Measurements from ENCODE around the gene ADH1C.
"Not testable (repeated sequence)": the region's sequence is repeated elsewhere in the genome, so short reads cannot be mapped to it uniquely, and the experiment has no call there.

Gene ADH1C

DNA sequence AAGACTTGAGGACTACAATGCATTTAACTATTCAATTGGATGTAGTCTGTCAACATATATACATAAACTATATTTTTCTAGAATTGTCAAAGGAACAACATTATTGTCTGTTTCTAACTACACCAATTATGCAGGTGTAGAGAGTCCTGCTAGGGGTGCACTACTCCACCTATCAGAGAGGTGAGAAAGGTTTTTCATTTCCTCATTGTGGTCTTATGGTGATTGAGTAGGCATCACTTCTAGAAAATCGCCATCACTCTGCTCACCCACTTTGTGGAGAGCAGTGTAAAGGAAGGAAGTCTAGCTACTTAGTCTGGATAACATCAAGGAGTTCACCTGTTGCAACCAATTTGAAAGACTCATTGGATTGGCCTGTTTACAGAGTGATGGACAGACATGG lies 4.4 kb upstream of the ADH1C start:
- no peak for DNase-seq

DNA sequence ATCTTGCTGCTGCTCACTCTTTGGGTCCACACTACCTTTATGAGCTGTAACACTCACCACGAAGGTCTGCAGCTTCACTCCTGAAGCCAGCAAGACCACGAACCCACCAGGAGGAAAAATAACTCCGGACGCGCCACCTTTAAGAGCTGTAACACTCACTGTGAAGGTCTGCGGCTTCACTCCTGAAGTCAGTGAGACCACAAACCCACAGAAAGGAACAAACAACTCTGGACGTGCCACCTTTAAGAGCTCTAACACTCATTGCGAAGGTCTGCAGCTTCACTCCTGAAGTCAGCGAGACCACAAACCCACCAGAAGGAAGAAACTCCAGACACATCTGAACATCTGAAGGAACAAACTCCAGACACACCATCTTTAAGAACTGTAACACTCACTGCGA lies 3.6 kb upstream of the ADH1C start:
- not testable (repeated sequence) for DNase-seq

DNA sequence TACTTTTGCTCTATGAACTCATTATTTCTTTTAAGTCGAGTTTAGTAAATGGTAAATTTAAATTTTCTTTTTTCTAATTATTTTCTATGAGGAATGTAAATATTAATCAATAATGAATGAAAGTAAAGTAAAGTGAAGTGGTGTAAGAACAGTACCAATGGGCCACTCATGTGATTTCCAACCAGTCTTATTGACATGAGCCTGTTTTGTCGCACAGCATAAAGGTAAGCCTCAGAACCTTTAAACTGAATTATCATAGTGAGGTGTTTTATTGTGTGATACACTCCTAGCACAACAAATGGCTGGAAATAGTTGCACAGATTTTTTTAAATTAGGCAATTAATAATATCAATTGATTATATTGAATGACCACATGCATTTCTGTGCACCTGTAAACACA lies 1.1 kb downstream of the ADH1C start:
- no peak for DNase-seq

DNA sequence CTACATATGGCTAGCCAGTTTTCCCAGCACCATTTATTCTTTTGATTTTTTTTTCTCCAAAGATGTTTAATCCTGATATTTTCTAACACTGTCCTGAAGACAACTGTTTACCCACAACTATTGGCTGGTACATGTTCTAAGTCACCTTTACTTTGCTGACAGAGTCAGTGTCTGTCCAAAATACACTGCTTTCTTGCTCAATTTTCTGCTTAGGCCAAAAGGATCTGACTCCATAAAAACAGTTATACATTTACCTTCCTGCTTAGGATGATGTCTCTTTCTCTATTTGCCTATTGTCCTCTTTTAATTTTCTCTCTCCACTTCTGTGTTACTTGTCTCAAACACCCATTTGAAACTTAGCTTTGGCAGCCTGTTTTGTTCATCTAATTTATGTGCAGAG lies 3.2 kb downstream of the ADH1C start:
- DNase-seq = no peak

DNA sequence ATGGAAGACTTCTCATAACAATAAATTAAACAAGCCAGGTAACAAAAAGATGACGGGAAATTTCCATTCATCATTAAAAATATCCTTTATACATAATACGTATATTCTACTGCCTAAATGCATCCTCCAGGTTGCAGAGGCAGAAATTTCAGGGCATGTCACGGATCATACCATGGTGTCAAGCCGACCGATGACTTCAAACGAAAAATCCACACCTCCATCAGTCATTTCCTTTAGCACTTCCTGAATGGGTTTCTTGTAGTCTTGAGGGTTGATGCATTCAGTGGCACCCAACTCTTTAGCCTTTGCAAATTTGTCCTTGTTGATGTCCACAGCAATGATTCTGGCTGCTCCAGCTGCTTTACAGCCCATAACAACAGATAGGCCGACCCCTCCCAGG lies 9.9 kb downstream of the ADH1C start:
- DNase-seq = not testable (repeated sequence)

DNA sequence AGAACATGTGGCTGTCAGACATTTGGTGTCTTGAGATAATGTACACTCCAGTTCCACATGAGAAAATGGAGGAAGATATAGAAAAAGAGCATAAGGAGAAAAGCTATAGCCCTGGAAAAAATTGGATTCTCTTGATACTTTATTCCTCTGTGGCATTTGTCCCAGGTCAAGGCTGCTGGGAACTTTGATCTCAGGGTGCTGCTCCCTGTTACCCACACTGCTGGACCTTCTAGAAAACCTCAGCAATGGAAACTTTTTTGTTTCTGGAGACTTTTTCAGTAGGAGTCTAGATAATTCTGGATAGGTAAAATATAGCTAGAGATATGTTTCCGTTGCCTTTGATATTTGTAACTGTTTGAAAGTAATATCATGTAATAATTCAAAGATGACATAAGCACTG lies 11.1 kb downstream of the ADH1C start:
- DNase-seq = no peak

DNA sequence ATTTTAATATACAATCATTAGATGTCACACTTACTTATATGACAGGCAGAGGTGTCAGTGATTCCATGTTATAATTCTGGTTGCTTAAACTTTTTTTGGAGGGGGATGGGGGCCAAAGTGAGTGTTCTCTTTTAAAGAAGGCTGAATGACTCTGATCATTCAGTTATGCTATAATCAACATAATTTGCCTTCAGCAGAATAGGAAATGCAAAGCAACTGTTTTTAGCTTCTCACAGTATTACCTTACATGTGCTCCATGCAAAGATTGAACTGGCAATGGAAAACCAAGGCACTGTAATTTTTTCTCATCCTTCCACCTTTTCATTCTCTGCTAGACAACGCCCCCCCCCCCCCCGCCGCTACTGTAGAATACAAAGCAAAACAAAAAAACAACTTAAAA lies 13.4 kb downstream of the ADH1C start:
- no peak for DNase-seq

DNA sequence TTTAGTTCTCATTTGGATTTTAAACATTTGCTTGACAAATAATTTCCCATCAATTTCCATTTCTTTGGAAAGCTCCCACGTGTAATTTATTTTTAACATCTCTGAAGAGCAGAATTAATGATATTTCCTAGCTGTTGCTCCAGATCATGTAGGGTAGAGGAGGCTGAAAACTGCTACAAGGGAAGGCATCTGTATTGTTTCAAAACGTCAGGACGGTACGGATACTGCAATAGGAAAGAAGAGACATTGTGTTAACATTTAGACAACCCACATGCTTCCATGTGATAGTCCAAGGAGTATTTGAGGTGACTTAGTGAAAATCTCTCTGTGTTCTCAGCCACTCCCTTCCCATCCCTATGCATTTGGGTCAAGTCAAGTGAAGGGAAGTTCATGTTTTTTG lies 16.0 kb downstream of the ADH1C start:
- no peak for DNase-seq

DNA sequence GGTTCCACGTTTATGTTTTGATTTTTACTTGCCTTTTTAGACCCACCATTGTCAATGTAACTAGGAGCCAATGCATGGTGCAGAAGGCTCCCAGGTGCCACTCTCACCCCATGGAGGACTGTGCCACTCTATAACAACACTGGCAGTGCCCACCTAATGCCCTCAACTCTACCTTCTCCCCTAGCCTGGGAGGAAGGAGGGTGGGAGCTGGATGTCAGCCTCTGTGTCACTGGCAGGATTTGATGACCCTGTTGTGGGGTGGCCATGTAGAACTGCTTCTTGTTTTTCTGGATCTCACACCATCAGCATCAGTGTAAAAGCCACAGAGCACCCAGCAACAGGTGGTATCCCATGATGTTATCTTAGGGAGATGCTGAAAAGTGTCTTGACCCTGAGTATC lies 17.7 kb downstream of the ADH1C start:
- no peak for DNase-seq

DNA sequence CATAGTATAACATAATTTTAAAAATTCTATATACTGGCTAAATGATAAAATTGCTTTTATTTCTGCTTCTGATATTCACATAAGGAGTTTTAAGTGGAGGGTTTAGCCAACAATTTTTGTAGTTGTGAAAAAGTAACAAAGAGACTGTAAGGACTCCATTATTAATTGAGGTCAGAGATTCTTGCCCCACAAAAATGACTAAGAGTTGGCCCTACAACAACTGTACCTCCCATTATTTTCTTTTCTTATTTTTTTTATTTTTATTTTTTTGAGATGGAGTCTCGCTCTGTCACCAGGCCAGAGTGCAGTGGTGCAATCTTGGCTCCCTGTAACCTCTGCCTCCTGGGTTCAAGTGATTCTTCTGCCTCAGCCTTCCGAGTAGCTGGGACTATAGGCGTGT lies 21.9 kb downstream of the ADH1C start:
- DNase-seq = no peak

DNA sequence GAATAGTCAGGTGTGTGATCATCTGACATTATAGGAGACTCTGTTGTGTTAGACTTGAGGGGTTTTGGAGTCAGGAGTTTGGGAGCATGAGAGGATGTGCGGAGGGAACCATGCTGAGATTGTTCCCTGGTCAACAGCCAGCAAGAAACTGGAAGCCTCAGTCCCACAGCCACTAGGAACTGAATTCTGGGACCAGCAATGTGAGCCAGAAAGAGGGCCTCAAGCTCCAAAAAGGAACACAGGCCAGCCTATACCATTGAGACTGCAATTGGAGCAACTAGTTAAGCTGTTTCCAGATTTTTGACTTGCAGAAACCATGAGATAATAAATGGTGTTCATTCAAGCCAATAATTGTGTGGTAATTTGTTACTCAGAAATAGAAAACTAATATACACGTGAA lies 22.7 kb downstream of the ADH1C start:
- DNase-seq = no peak

DNA sequence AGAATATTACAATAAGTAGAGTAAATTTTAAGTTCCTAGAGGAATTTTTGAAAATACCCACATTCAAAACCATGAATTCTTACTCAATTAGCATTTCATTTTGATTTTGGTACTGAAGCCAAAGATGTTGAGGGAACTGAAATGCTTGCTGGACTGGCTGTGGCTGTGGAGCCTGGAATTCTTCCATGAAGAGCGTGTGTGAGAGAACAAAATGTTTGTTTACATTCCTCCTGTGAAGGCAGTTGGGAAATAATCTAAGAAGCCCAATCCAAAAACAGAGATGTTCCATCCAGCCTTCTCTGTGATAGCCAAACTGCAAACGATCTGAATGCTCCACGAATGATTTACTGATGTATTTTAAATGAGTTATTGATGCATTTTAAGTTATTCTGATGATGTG lies 27.6 kb downstream of the ADH1C start:
- peak; percentile 63 for DNase-seq

DNA sequence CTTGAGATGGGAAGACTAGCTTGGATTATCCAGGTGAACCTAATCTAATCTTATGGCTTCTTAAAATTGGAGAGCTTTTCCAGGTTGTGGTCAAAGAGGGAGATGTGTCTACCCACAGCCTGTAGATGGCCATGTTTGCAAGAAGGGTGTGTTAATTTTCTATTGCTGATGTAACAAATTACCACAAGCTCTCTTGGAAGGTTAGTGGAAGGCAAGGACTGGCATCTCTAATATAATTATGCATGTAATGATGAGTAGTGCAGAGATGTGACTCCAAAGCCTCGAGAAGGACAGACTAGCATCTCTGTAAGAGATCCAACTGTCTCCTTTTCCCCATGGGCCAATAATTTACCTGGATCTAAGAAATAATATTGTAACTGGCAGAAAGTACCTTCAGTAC lies 28.2 kb downstream of the ADH1C start:
- no peak for DNase-seq

DNA sequence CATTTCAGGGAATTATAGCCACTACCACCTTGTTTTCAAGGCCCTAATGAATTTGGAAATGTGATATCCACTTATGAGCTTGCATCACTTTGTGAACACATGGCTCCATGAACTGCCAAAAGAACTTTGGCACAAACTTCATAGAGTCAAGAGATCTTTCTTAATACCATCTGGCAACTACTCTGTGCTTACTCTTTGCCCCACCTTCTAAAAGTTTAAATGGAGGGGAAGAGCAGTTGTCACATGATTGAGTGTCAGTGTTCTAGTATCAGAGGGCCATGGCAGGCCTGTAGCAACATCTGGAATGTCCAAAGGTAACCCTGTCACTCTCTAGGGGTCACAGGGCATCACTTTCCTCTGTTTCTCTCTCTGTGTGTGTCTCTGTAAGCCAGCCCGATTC lies 28.8 kb downstream of the ADH1C start:
- no peak for DNase-seq

DNA sequence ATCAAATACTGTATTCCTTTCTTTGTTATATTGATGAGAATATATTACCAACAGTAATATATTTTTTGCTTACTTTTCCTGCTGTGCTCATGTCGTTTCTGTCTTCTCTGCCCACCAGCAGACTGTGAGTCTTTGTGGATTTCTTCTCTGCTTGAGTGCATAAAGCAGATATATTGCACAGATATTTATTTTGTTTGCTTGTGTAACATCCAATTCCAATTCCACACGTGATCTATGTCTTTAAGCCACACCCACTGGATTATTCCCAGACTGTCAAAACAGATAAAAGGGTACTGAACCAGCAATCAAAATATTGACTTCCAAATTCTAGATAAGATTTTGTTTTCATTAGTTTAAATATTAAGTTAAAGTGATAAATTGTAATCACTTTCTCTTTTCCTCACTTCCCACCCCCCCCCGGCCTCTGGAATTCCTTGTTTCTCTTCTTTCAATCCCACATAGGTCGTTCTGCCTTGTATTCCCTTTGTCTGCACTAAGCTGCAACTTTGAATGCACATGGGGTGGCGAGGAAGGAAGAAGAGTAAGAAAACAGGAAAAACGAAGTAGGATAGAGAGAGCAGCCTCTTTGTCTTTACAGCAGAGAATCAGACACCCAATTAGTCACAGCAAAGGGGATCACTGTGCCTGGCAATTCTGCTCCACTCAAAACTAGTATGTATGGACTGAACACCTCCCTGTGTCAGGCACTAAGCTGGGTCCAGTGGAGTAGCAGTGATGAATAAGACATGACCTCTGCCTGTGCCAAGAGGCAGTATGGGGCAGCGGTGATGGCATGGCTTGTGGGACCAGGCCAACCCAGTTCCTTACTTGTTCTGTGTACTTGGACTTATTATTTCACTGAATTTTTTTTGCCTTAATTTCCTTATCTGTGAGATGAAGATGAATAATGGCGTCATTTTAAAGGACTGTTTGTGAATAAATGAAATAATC lies 31.0 kb downstream of the ADH1C start, which contains the start of gene ADH1B:
Gene ADH1B, minus strand, starts transcription at position 161 of the 951 bp plus-strand sequence. Its CDS starts 70 bp downstream, at position 91.
- no peak for DNase-seq

DNA sequence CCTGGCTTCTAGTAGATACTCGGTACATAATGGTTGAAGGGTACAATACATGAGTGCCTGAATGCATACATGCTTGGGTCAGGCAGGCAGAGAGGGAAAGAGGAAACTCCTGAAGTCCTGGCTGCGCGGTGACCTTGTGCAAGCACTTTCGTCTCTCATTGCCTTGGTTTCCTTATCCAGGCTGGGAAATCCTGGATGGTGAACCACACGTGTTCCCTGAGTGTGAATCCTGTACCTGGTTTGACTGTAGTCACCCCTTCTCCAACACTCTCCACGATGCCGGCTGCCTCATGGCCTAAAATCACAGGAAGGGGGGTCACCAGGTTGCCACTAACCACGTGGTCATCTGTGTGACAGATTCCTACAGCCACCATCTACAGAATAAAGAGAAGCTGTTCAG lies 34.7 kb downstream of the ADH1C start:
- not testable (repeated sequence) for DNase-seq

DNA sequence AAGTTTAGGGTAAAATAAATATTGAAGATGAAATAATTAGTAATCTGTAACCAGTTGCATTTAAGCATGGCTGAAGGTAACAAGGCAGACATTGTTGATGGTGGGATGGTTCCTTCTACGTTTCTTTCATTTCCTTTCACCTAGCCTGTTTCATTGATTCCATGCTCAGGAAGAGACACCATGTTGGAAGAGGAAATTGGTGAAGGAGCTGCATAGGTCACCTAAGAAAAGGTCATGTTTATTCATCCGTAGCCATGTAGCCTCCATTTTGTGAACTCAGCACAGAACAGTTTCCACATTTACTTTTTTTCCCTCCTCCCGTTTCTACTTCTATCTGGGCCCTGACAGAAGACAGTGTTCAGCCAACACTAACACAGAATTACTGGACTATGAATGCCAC lies 35.2 kb downstream of the ADH1C start:
- no peak for DNase-seq

DNA sequence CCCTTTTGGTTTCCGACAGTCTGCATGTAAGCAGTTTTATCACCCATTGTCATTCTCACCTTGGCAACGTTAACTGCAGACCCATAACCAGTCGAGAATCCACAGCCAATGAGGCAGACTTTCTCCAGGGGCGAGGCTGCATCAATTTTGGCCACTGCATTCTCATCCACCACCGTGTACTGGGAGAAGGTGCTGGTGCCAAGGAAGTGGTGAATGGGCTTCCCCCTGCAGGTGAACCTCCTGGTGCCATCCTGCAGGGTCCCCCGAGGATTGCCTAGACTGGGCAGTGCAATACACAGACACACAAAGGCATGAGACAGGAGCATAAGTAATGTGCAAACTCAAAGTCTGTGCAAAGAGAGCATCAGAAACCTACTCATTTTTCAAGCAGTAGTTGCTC lies 36.7 kb downstream of the ADH1C start:
- no peak for DNase-seq

DNA sequence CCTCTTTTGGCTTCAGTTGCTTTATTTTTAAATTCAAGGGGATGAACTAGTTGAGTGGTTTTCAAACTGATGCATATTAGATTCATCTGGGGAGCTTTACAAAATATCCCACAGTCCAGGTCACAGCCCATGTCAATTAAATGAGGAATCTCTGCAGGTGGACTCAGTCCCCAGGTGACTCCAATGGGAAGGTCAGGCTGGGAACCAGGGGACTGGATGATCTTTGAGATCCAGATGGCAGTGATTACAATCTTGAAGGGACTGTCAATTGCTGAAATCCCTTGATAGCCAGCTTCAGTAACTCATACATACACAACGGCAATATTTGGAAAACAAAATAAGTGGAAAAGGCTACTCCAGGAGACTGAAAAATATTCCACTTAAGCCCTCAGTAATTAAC lies 38.3 kb downstream of the ADH1C start:
- DNase-seq = no peak

DNA sequence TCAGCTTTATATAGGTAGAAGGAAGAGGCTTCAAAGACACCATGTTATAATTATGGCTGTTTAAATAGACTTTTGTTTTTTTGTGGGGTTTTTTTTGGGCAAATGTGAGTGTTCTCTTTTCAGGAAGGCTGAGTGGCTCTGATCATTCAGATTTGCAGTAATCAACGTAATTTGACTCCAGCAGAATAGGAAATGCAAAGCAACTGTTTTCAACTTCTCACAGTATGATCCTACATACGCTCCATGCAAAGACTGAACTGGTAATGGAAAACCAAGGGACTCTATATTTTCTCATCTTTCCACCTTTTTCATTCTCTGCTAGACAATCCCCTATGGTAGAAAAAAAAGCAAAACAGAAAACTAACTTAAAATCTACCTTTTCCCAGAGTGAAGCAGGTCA lies 42.2 kb downstream of the ADH1C start:
- DNase-seq = no peak

DNA sequence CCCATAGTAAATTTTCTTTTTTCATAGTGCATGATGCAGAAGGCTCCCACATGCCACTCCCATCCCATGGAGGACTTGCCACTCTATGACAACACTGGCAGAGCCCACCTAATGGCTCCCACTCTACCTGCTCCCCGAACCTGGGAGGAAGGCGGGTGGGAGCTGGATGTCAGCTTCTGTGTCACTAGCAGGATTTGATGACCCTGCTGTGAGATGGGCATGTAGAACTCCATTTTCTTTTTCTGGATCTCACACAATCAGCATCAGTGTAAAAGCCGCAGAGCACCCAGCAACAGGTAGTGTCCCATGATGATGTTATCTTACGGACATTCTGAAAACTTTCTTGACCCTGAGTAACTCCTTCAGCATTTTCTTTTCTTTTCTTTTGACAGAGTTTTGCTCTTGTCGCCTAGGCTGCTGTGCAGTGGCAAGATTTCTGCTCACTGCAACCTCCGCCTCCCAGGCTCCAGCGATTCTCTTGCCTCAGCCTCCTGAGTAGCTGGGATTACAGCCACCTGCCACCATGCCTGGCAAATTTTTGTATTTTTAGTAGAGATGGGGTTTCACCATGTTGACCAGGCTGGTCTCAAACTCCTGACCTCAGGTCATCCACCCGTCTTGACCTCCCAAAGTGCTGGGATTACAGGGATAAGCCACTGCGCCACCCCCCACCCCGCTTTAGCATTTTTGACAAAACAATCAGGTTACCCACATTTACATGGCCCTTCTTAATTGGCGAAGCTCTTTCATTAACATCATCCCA lies 46.7 kb downstream of the ADH1C start:
- DNase-seq = no peak

DNA sequence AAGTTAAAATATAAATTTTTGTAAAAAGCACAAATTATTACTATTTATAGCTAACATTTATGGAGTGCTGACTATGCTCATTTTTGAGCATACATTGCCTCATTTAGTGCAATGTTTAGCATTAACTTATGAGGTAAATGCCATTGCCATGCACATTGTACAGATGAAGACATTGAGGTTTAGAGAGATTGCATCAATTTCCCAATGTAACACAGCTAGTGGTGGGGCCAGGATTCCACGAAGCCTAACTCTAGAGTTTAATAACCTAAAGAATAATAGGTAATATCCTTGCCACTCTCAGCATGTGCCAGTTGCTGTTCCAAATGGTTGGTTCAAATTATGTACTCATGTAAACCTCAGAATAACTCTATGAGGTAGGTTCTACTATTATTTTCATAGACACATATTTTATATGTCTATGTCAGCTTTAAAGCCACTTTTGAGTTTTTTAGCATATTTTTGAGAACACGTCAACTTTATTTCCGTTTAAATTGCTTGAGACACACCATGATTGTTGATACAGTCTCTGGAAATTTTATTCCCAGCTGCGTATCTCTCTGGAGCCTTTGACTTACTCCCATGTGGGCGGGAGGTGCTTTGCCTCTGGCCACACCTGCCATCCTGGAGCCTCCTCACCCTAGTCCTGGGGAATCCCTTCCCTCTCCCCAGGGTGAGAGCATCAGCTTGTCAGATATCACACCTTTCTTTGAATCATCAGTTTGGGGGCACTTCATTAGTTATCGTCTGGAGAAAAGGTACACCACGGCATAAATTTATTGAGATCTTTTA lies 51.0 kb downstream of the ADH1C start:
- no peak for DNase-seq

DNA sequence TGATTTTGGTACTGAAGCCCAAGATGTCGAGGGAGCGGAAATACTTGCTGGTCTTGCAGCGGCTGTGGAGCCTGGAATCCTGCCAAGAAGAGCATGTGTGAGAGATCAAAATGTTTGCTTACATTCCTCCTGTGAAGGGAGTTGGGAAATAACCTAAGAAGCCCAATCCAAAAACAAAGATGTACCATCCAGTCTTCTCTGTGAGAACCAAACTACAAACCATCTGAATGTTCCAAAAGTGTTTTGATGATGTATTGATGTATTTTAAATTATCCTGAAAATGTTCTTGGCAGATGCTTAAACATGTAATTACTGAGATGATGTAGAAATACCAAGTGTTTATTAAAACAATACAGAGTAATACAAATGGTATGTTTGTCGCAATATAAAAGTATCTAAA lies 51.6 kb downstream of the ADH1C start:
- DNase-seq = peak; percentile 83
